ENCODE measurements around the gene TTC21B. TPM values are rescaled to one million over a fixed set of nuclear protein-coding genes. Genes with fewer than 3 reads are reported as not detected.

TTC21B gene
- total RNA-seq, 2 donors from 2014 or later: 25.8 to 25.9 TPM

GRCh38 chr2:165952085-165952484 is 1.5 kb downstream of the TTC21B start:
- Histone ChIP-seq H3K4me1 (ENCODE audit: control insufficient read depth, insufficient read depth, low read length) (no peaks in the 10 kb centered on the region), H3K27ac (ENCODE audit: low read depth, low read length) (no peak overlapping the region), H3K27me3 (ENCODE audit: control insufficient read depth, insufficient read depth, low read length, poor library complexity, severe bottlenecking) (no peaks in the 10 kb centered on the region), H3K9me3 (ENCODE audit: control insufficient read depth, low read length) (no peaks in the 10 kb centered on the region), H3K4me3 (ENCODE audit: low read length) (peak overlapping the region; percentile 91), H3K36me3 (ENCODE audit: control insufficient read depth, insufficient read depth, low read length) (peaks cover 23% of the 10 kb centered on the region), H3K9ac (ENCODE audit: extremely low read depth, low read length, poor library complexity, severe bottlenecking) (no peak overlapping the region)
- Mint-ChIP-seq H3K27me3 (ENCODE audit: insufficient read depth) (peaks cover 3% of the 10 kb centered on the region), H3K27ac (no peak overlapping the region), H3K36me3 (ENCODE audit: low read depth) (peaks cover 14% of the 10 kb centered on the region), H3K9me3 (peaks cover 6% of the 10 kb centered on the region), H3K4me1 (peaks cover 2% of the 10 kb centered on the region), H3K4me3 (no peak overlapping the region)
- no peak for DNase-seq
- no peak for TF ChIP-seq CTCF (conservative IDR thresholded peaks at IDR 0.05)
- WGBS, 2 experiments (ENCODE audit: insufficient coverage in 1 of 2, insufficient read length in 1 of 2): 0% methylated on average over 1 of the region's 1 CpG

- no peaks in the 10 kb centered on the region for H3K27me3 ChIP-seq (ENCODE audit: control insufficient read depth, insufficient read depth, low read length, poor library complexity, severe bottlenecking)
- Mint-ChIP-seq H3K27me3 (ENCODE audit: insufficient read depth) (peaks cover 2% of the 10 kb centered on the region), H3K9me3 (no peaks in the 10 kb centered on the region), H3K36me3 (ENCODE audit: low read depth) (peaks cover 16% of the 10 kb centered on the region), H3K4me1 (peaks cover 2% of the 10 kb centered on the region), H3K27ac (no peak overlapping the region), H3K4me3 (no peak overlapping the region)
- H3K4me3 ChIP-seq (ENCODE audit: low read length): no peak overlapping the region
- WGBS, 2 experiments (ENCODE audit: insufficient coverage in 1 of 2, insufficient read length in 1 of 2): 95 to 100% methylated on average over 2 to 3 of the region's 3 CpGs
- H3K36me3 ChIP-seq (ENCODE audit: control insufficient read depth, insufficient read depth, low read length): peaks cover 24% of the 10 kb centered on the region
- no peaks in the 10 kb centered on the region for H3K4me1 ChIP-seq (ENCODE audit: control insufficient read depth, insufficient read depth, low read length)
- no peak for DNase-seq
- TF ChIP-seq CTCF (conservative IDR thresholded peaks at IDR 0.05): no peak
- no peak overlapping the region for H3K9ac ChIP-seq (ENCODE audit: extremely low read depth, low read length, poor library complexity, severe bottlenecking)
- H3K27ac ChIP-seq (ENCODE audit: low read depth, low read length): no peak overlapping the region
- no peaks in the 10 kb centered on the region for H3K9me3 ChIP-seq (ENCODE audit: control insufficient read depth, low read length)
Observed at GRCh38 chr2:165950438-165950837, 3.1 kb downstream of the TTC21B start.

- Mint-ChIP-seq H3K9me3 (no peaks in the 10 kb centered on the region), H3K36me3 (ENCODE audit: low read depth) (peaks cover 50% of the 10 kb centered on the region), H3K27ac (no peak overlapping the region), H3K27me3 (ENCODE audit: insufficient read depth) (no peaks in the 10 kb centered on the region), H3K4me3 (no peak overlapping the region), H3K4me1 (no peaks in the 10 kb centered on the region)
- DNase-seq: no peak
- Histone ChIP-seq H3K9me3 (ENCODE audit: control insufficient read depth, low read length) (no peaks in the 10 kb centered on the region), H3K36me3 (ENCODE audit: control insufficient read depth, insufficient read depth, low read length) (peaks cover 74% of the 10 kb centered on the region), H3K27ac (ENCODE audit: low read depth, low read length) (no peak overlapping the region), H3K4me1 (ENCODE audit: control insufficient read depth, insufficient read depth, low read length) (no peaks in the 10 kb centered on the region), H3K9ac (ENCODE audit: extremely low read depth, low read length, poor library complexity, severe bottlenecking) (no peak overlapping the region), H3K4me3 (ENCODE audit: low read length) (no peak overlapping the region), H3K27me3 (ENCODE audit: control insufficient read depth, insufficient read depth, low read length, poor library complexity, severe bottlenecking) (no peaks in the 10 kb centered on the region)
- no peak for TF ChIP-seq CTCF (conservative IDR thresholded peaks at IDR 0.05)
- WGBS, 2 experiments (ENCODE audit: insufficient coverage in 1 of 2, insufficient read length in 1 of 2): no CpG with 5 or more reads among the region's 1 CpG
Observed at GRCh38 chr2:165941827-165942226, 11.7 kb downstream of the TTC21B start.
